Suprapubic skin (tissue), 4 donors: ENCODE measurements around the gene TMEM178B. TPM values are rescaled to one million over a fixed set of nuclear protein-coding genes. Genes with fewer than 3 reads are reported as not detected.

Source experiments
- DNase-seq, 2 donors: peaks; one replicate each; pipeline ENCODE4 v3.0.0-alpha.2; 2019; ENCODE audit warnings: low spot score in 2 of 2
- H3K27ac ChIP-seq: fragments of 200-600 bp; sonication (generic); one replicate; pipeline ENCODE4 v1.5.1; 2019
- H3K27me3 ChIP-seq: fragments of 200-600 bp; sonication (generic); one replicate; pipeline ENCODE4 v1.5.1; 2019
- H3K36me3 ChIP-seq: fragments of 200-600 bp; sonication (generic); one replicate; pipeline ENCODE4 v1.5.1; 2019
- H3K4me1 ChIP-seq: fragments of 200-600 bp; sonication (generic); one replicate; pipeline ENCODE4 v1.5.1; 2019
- H3K4me3 ChIP-seq: fragments of 200-600 bp; sonication (generic); one replicate; pipeline ENCODE4 v1.5.1; 2019; ENCODE audit warnings: mild to moderate bottlenecking
- H3K9me3 ChIP-seq: fragments of 200-600 bp; sonication (generic); one replicate; pipeline ENCODE4 v1.5.1; 2019
- EP300 ChIP-seq: sonication (generic); formaldehyde crosslinking; IDR thresholded peaks from one replicate; pipeline ENCODE4 v1.6.1; 2017; ENCODE audit warnings: antibody characterized with exemption
- POLR2A ChIP-seq, 2 donors: fragments of 450-650 bp; IDR thresholded peaks; one replicate each; pipeline ENCODE4 v1.6.1; 2017; ENCODE audit warnings: antibody characterized with exemption in 2 of 2, mild to moderate bottlenecking in 2 of 2, moderate library complexity in 2 of 2
- POLR2AphosphoS5 ChIP-seq, 3 donors: sonication (generic); formaldehyde crosslinking; IDR thresholded peaks; one replicate each; pipeline ENCODE4 v1.6.1; 2017; ENCODE audit warnings: antibody characterized with exemption in 3 of 3
- WGBS: methylation state at CpG from one replicate; pipeline ENCODE4 v1.1.5; 2018; 5-methylcytosine and 5-hydroxymethylcytosine counted together
- total RNA-seq, 4 donors: library from RNA; depleted of rRNA; stranded (reverse); fragments of >200 nt; gene quantifications; one replicate each; pipeline ENCODE4 v1.1.0, GENCODE V29; 2016
- TF ChIP-seq, protein P1 (sequence below), 2 donors: fragments of 200-600 bp in 1 of 2; fragments of 450-650 bp in 1 of 2; sonication (generic) in 1 of 2; IDR thresholded peaks; one replicate each; pipeline ENCODE4 v1.5.1; 2016 to 2019; ENCODE audit warnings: antibody characterized with exemption in 2 of 2, mild to moderate bottlenecking in 1 of 2, moderate library complexity in 1 of 2

Gene TMEM178B
- total RNA-seq, 4 donors from 2014 or later: 0.34 to 1.6 (median 0.72) TPM

DNA sequence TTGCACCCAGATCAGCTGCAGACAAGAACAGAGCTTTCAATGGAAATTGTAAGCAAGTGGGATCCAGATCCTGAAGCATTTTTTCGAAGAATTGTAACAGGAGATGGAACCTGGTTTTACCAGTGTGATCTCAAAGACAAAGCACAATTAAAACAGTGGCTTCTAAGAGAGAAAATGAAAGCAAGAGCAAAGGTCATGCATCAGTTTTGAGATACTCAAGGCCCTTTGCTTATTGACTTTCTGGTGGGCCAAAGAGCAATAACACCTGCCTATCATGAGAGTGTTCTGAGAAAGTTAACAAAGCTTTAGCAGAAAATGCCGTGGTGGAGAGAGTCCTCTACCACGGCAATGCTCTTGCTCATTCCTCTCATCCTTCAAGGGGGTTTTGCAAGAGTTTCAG, 194.8 kb downstream of the TMEM178B start:
- Histone ChIP-seq H3K4me3 (no peak overlapping the region), H3K27me3 (no peaks in the 10 kb centered on the region), H3K9me3 (no peaks in the 10 kb centered on the region), H3K36me3 (no peaks in the 10 kb centered on the region), H3K4me1 (no peaks in the 10 kb centered on the region), H3K27ac (no peak overlapping the region)
- no peak for DNase-seq
- TF ChIP-seq, protein P1, sequence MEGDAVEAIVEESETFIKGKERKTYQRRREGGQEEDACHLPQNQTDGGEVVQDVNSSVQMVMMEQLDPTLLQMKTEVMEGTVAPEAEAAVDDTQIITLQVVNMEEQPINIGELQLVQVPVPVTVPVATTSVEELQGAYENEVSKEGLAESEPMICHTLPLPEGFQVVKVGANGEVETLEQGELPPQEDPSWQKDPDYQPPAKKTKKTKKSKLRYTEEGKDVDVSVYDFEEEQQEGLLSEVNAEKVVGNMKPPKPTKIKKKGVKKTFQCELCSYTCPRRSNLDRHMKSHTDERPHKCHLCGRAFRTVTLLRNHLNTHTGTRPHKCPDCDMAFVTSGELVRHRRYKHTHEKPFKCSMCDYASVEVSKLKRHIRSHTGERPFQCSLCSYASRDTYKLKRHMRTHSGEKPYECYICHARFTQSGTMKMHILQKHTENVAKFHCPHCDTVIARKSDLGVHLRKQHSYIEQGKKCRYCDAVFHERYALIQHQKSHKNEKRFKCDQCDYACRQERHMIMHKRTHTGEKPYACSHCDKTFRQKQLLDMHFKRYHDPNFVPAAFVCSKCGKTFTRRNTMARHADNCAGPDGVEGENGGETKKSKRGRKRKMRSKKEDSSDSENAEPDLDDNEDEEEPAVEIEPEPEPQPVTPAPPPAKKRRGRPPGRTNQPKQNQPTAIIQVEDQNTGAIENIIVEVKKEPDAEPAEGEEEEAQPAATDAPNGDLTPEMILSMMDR (IDR thresholded peaks at IDR 0.05): no peak
- no peak for TF ChIP-seq EP300
- no peak for TF ChIP-seq POLR2A (IDR thresholded peaks at IDR 0.05)
- no peak for TF ChIP-seq POLR2AphosphoS5 (IDR thresholded peaks at IDR 0.05)
- 78% methylated on average over 3 of the region's 3 CpGs for WGBS

DNA sequence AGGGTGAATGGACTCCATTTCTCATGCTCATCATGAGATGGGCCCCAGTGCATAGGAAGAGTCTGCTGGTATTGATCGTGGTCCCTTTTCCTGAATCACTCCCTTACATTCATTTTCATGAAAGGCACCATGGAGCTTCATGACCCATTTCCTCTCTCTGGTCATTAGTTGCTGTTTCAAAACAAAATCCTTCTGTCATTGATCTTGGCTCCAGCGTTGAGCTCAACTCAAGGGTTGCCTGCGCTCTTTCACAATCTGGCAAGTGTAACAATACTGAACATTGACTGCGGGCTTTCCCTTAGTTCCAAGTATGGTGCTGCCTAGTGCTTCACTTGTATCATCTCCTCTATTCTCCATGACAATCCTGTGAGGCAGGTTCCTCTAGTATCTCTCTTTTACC, 197.6 kb downstream of the TMEM178B start:
- H3K4me1 ChIP-seq: no peaks in the 10 kb centered on the region
- no peaks in the 10 kb centered on the region for H3K27me3 ChIP-seq
- H3K27ac ChIP-seq: no peak overlapping the region
- H3K9me3 ChIP-seq: no peaks in the 10 kb centered on the region
- WGBS: 80% methylated on average over 4 of the region's 4 CpGs
- H3K36me3 ChIP-seq: no peaks in the 10 kb centered on the region
- H3K4me3 ChIP-seq: no peak overlapping the region
- DNase-seq: no peak
- no peak for TF ChIP-seq POLR2AphosphoS5 (IDR thresholded peaks at IDR 0.05)
- no peak for TF ChIP-seq POLR2A (IDR thresholded peaks at IDR 0.05)

DNA sequence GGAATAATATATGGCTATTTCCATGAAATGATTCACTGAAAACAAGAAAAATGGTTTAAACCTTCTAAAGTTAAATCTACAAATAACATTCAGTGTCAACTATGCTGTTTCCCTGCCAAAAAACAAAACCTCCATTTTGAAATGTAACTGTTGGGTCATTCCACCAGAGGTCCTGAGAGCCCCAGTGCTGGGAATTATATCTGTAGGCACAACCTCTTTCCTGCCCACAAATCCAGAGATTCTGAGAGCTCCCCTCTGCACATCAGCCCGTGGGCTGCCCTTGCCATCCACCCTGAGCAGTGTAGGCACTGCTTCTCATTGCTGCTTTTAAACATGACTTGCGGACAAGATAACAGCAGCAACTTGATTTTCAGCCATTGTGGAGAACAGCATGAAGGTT, 198.6 kb downstream of the TMEM178B start:
- Histone ChIP-seq H3K27ac (no peak overlapping the region), H3K4me1 (no peaks in the 10 kb centered on the region), H3K4me3 (no peak overlapping the region), H3K9me3 (no peaks in the 10 kb centered on the region), H3K27me3 (no peaks in the 10 kb centered on the region), H3K36me3 (no peaks in the 10 kb centered on the region)
- WGBS: 70% methylated on average over 2 of the region's 2 CpGs
- TF ChIP-seq, protein P1 (IDR thresholded peaks at IDR 0.05): no peak
- TF ChIP-seq EP300: no peak
- no peak for TF ChIP-seq POLR2A (IDR thresholded peaks at IDR 0.05)
- TF ChIP-seq POLR2AphosphoS5 (IDR thresholded peaks at IDR 0.05): no peak
- no peak for DNase-seq

DNA sequence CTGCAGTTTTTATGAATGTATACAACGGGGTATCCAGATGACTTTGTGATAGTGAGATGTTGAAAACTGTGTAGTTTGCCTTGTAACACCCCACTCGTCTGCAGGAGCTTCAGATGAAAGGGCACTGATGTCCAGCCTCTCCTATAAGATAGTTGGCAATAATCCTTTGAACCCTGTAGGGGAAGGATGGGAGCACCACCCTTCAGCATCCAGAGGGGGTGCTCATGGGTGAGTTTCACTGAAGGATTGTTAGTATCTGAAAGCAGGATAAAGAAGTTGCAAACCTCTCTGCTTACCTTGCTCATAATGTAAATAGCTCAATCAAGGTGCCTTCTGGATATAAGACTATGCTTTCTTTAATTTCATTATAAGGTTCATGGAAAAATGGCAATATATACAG, 201.5 kb downstream of the TMEM178B start:
- Histone ChIP-seq H3K4me1 (no peaks in the 10 kb centered on the region), H3K36me3 (no peaks in the 10 kb centered on the region), H3K27me3 (no peaks in the 10 kb centered on the region), H3K4me3 (no peak overlapping the region), H3K9me3 (no peaks in the 10 kb centered on the region), H3K27ac (no peak overlapping the region)
- no peak for TF ChIP-seq EP300
- 73% methylated on average over 2 of the region's 2 CpGs for WGBS
- no peak for DNase-seq

DNA sequence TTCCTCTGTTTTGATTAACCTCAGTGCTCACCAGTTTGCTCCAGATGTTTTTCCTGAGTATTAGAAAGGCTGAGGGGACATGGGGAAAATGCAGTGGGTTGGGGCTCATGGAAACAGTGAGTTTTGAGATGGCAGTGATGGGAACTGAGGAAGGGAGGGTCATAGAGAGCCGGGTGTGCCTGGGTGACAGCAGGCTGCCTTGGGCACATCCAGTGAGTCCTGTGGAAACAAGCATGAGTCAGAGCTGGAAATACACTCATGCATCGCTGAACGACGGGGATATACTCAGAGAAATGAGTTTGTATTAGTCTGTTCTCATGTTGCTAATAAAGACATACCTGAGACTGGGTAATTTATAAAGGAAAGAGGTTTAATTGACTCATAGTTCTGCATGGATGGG, 202.2 kb downstream of the TMEM178B start:
- no peak for DNase-seq
- no peaks in the 10 kb centered on the region for H3K36me3 ChIP-seq

DNA sequence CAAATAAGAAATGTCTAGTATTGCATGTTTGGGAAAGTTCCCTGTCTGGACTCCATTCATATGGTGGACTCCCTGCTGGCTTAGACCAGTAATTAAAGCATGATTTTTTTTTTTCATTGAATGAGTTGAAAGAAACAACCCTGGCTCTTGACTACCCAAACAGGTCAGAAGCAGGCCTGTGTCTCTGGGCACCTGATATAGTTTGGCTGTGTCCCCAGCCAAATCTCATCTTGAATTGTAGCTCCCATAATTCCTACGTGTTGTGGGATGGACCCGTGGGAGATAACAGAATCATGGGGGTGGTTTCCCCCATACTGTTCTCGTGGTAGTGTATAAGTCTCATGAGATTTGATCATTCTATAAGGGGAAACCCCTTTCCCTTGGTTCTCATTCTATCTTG, 206.2 kb downstream of the TMEM178B start:
- no peak for DNase-seq
- no peak for TF ChIP-seq POLR2A (IDR thresholded peaks at IDR 0.05)
- no peak for TF ChIP-seq EP300
- TF ChIP-seq, protein P1 (IDR thresholded peaks at IDR 0.05): no peak
- no peak for TF ChIP-seq POLR2AphosphoS5 (IDR thresholded peaks at IDR 0.05)
- Histone ChIP-seq H3K27ac (no peak overlapping the region), H3K9me3 (no peaks in the 10 kb centered on the region), H3K36me3 (no peaks in the 10 kb centered on the region), H3K27me3 (no peaks in the 10 kb centered on the region), H3K4me1 (no peaks in the 10 kb centered on the region), H3K4me3 (no peak overlapping the region)
- WGBS: 78% methylated on average over 3 of the region's 3 CpGs

More for the DNA sequence above, 202.2 kb downstream of the TMEM178B start:
- WGBS: 51% methylated on average over 4 of the region's 4 CpGs
- no peaks in the 10 kb centered on the region for H3K27me3 ChIP-seq
- no peaks in the 10 kb centered on the region for H3K9me3 ChIP-seq
- H3K27ac ChIP-seq: no peak overlapping the region
- H3K4me1 ChIP-seq: no peaks in the 10 kb centered on the region
- TF ChIP-seq POLR2A (IDR thresholded peaks at IDR 0.05) (no peak), EP300 (no peak), POLR2AphosphoS5 (IDR thresholded peaks at IDR 0.05) (no peak)
- TF ChIP-seq, protein P1 (IDR thresholded peaks at IDR 0.05): no peak
- H3K4me3 ChIP-seq: no peak overlapping the region
